Stimulated activated CD4-positive, alpha-beta T cell treated with anti-CD3 and anti-CD28 coated beads, TNF-alpha, amount 100 ng/mL, for 1 hour (primary cell): Measurements from ENCODE around the gene SPOCK1.

Experiments
- DNase-seq, 3 donors: peaks; one replicate each; pipeline ENCODE4 v3.0.0-alpha.2; 2020; ENCODE audit warnings: low read depth in 3 of 3, low spot score in 1 of 3

SPOCK1 gene

GRCh38 chr5:137492331-137492730, 6.8 kb downstream of the SPOCK1 start:
- DNase-seq: no peak

GRCh38 chr5:137491121-137491520, 8.0 kb downstream of the SPOCK1 start:
- DNase-seq: no peak

GRCh38 chr5:137490591-137490990, 8.5 kb downstream of the SPOCK1 start:
- DNase-seq: no peak

GRCh38 chr5:137488974-137489373, 10.2 kb downstream of the SPOCK1 start:
- DNase-seq: no peak

- no peak for DNase-seq
Measured at GRCh38 chr5:137488516-137488915, 10.6 kb downstream of the SPOCK1 start.

- no peak for DNase-seq
Measured at GRCh38 chr5:137487600-137487999, 11.5 kb downstream of the SPOCK1 start.

GRCh38 chr5:137486707-137487106, 12.4 kb downstream of the SPOCK1 start:
- no peak for DNase-seq

- DNase-seq: no peak
Measured at GRCh38 chr5:137481596-137481995, 17.5 kb downstream of the SPOCK1 start.

- no peak for DNase-seq
Measured at GRCh38 chr5:137478043-137478442, 21.1 kb downstream of the SPOCK1 start.

- DNase-seq: no peak
Measured at GRCh38 chr5:137470921-137471220, 28.3 kb downstream of the SPOCK1 start.

- no peak for DNase-seq
Measured at GRCh38 chr5:137470111-137470920, 28.8 kb downstream of the SPOCK1 start.

GRCh38 chr5:137466889-137467288, 32.2 kb downstream of the SPOCK1 start:
- no peak for DNase-seq

- DNase-seq: no peak
Measured at GRCh38 chr5:137465930-137466329, 33.2 kb downstream of the SPOCK1 start.

- DNase-seq: no peak
Measured at GRCh38 chr5:137462816-137463520, 36.2 kb downstream of the SPOCK1 start.

GRCh38 chr5:137462265-137462590, 36.9 kb downstream of the SPOCK1 start:
- no peak for DNase-seq

- no peak for DNase-seq
Measured at GRCh38 chr5:137461391-137462264, 37.5 kb downstream of the SPOCK1 start.

- no peak for DNase-seq
Measured at GRCh38 chr5:137454671-137455070, 44.5 kb downstream of the SPOCK1 start.

GRCh38 chr5:137453483-137454080, 45.5 kb downstream of the SPOCK1 start:
- DNase-seq: no peak

- no peak for DNase-seq
Measured at GRCh38 chr5:137450759-137451158, 48.4 kb downstream of the SPOCK1 start.

- no peak for DNase-seq
Measured at GRCh38 chr5:137448868-137449267, 50.3 kb downstream of the SPOCK1 start.

- no peak for DNase-seq
Measured at GRCh38 chr5:137446615-137447014, 52.5 kb downstream of the SPOCK1 start.

GRCh38 chr5:137446151-137446550, 53.0 kb downstream of the SPOCK1 start:
- DNase-seq: no peak
